ENCODE results near the gene PORCN.
"Not testable (repeated sequence)": the region's sequence is repeated elsewhere in the genome, so short reads cannot be mapped to it uniquely, and the experiment has no call there.

DNA sequence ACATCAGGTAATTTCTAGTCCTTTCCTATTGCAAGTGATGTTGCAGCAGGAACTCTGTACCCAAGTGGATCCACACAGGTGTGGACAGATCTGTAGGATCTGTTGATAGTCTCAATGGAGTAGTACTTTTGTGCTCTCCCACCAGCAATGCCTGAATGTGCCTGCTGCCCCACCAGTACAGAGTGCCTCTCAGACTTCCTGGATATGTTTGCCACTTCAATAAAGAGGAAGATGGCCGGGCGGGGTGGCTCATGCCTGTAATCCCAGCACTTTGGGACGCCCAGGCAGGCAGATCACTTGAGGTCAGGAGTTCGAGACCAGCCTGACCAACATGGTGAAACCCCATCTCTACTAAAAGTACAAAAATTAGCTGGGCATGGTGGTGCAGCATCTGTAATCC lies 10.7 kb downstream of the PORCN start:
- TF ChIP-seq, protein P1, sequence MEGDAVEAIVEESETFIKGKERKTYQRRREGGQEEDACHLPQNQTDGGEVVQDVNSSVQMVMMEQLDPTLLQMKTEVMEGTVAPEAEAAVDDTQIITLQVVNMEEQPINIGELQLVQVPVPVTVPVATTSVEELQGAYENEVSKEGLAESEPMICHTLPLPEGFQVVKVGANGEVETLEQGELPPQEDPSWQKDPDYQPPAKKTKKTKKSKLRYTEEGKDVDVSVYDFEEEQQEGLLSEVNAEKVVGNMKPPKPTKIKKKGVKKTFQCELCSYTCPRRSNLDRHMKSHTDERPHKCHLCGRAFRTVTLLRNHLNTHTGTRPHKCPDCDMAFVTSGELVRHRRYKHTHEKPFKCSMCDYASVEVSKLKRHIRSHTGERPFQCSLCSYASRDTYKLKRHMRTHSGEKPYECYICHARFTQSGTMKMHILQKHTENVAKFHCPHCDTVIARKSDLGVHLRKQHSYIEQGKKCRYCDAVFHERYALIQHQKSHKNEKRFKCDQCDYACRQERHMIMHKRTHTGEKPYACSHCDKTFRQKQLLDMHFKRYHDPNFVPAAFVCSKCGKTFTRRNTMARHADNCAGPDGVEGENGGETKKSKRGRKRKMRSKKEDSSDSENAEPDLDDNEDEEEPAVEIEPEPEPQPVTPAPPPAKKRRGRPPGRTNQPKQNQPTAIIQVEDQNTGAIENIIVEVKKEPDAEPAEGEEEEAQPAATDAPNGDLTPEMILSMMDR (IDR thresholded peaks at IDR 0.05 in 4 of 5, conservative IDR thresholded peaks at IDR 0.05 in 1 of 5): not testable (repeated sequence)
- TF ChIP-seq POLR2A (IDR thresholded peaks at IDR 0.05): not testable (repeated sequence)

Measured in gastrocnemius medialis (tissue), 4 donors.